HepG2 (cell line): ENCODE measurements around the gene SLC38A2. TPM values are rescaled to one million over a fixed set of nuclear protein-coding genes. Genes with fewer than 3 reads are reported as not detected.

Experiments
- ATAC-seq: fragments of 200-7000 bp; cut with Tn5 transposase; 3 replicates; pipeline ENCODE4 v1.9.1; 2020; ENCODE audit warnings: mild to moderate bottlenecking, moderate library complexity
- BruUV-seq: library from RNA; stranded (reverse); fragments of 400-500 nt; replicated peaks from 2 replicates; lab custom pipeline; 2021; lab: Mats Ljungman, UMichigan
- CTCF ChIA-PET: fragments of 300-600 bp; formaldehyde crosslinking; extraction: SDS; loops from one replicate; lab custom pipeline; 2021; ENCODE audit warnings: low total read pairs, inconsistent platforms, low intra/inter-chr PET ratio; lab: Yijun Ruan, JAX
- POLR2A ChIA-PET: fragments of 350-600 bp; sonication (Branson Sonifier 250); formaldehyde crosslinking; loops from one replicate; lab custom pipeline; 2020; ENCODE audit warnings: antibody characterized with exemption, inconsistent platforms; lab: Yijun Ruan, JAX
- DNase-seq: peaks from one replicate; pipeline ENCODE4 v3.0.0-alpha.2; 2015; ENCODE audit warnings: low spot score
- FAIRE-seq: peaks from 3 replicates; lab custom pipeline; 2011; peaks lifted over from hg19 to GRCh38; lab: Jason Lieb, UNC
- H2AFZ ChIP-seq: one replicate; pipeline ENCODE4 v1.6.1; 2011; ENCODE audit warnings: low read length, inconsistent platforms
- H3K27ac ChIP-seq: fragments of 300-600 bp; 3 replicates; pipeline ENCODE4 v1.8.0; 2011; ENCODE audit warnings: mixed run types, mild to moderate bottlenecking, mixed read lengths, low read length, inconsistent platforms; ENCODE audit not compliant: insufficient read depth; ENCODE audit errors: extremely low read length
- H3K27me3 ChIP-seq, 2 experiments: fragments of 200-600 bp in 1 of 2; 2 replicates in 1 of 2; 3 replicates in 1 of 2; pipeline versions ENCODE4 v1.6.0 to v1.8.0; 2011; ENCODE audit warnings: low read length in 2 of 2, mild to moderate bottlenecking in 2 of 2, moderate library complexity in 2 of 2, inconsistent platforms in 1 of 2; ENCODE audit not compliant: insufficient read depth in 2 of 2, control insufficient read depth in 1 of 2
- H3K36me3 ChIP-seq, 2 experiments: fragments of 200-600 bp in 1 of 2; replicated peaks in 1 of 2; 2 replicates in 1 of 2; 3 replicates in 1 of 2; pipeline versions ENCODE4 v1.5.1 to v1.8.0; 2011; ENCODE audit warnings: low read length in 2 of 2, inconsistent platforms in 1 of 2; ENCODE audit not compliant: insufficient read depth in 2 of 2, control insufficient read depth in 1 of 2
- H3K4me1 ChIP-seq: 2 replicates; pipeline ENCODE4 v1.5.1; 2012; ENCODE audit warnings: low read length, inconsistent platforms; ENCODE audit not compliant: insufficient read depth
- H3K4me2 ChIP-seq: 2 replicates; pipeline ENCODE4 v1.6.0; 2011; ENCODE audit warnings: low read depth, low read length, inconsistent platforms
- H3K4me3 ChIP-seq, 3 experiments: fragments of 200-600 bp in 1 of 3; sonication (generic), shearing (Covaris generic) in 1 of 3; replicated peaks in 1 of 3; 2 replicates each; pipeline ENCODE4 v1.5.1; 2011 to 2016; ENCODE audit warnings: low read length in 3 of 3, inconsistent platforms in 2 of 3, low read depth in 2 of 3, mild to moderate bottlenecking in 2 of 3, control low read depth in 1 of 3, mixed read lengths in 1 of 3; ENCODE audit not compliant: insufficient read depth in 1 of 3
- H3K79me2 ChIP-seq: one replicate; pipeline ENCODE4 v1.6.1; 2011; ENCODE audit warnings: low read length, inconsistent platforms; ENCODE audit not compliant: insufficient read depth
- H3K9ac ChIP-seq: 2 replicates; pipeline ENCODE4 v1.6.0; 2011; ENCODE audit warnings: mild to moderate bottlenecking, low read depth, low read length, inconsistent platforms; ENCODE audit not compliant: insufficient read depth
- H3K9me3 ChIP-seq: 2 replicates; pipeline ENCODE4 v1.5.1; 2012; ENCODE audit warnings: mild to moderate bottlenecking, low read length
- H4K20me1 ChIP-seq: 2 replicates; pipeline ENCODE4 v1.6.0; 2011; ENCODE audit warnings: inconsistent platforms, mild to moderate bottlenecking, low read length, moderate library complexity; ENCODE audit not compliant: insufficient read depth
- AKAP8 ChIP-seq: sonication (generic); formaldehyde crosslinking; IDR thresholded peaks from 2 replicates; pipeline ENCODE4 v1.5.1; 2020; ENCODE audit warnings: mild to moderate bottlenecking, missing genetic modification reagents
- HDAC6 ChIP-seq: fragments of 200-600 bp; sonication (generic); IDR thresholded peaks from 2 replicates; pipeline ENCODE4 v1.7.0; 2017; ENCODE audit warnings: mild to moderate bottlenecking, antibody characterized with exemption, low read length, low read depth
- HNRNPK ChIP-seq: fragments of 200-400 bp; formaldehyde crosslinking; IDR thresholded peaks from 2 replicates; pipeline ENCODE4 v1.6.1; 2018; ENCODE audit warnings: low read length, low read depth, moderate library complexity, mild to moderate bottlenecking; ENCODE audit not compliant: poor library complexity, severe bottlenecking
- MTA3 ChIP-seq: sonication (generic); formaldehyde crosslinking; IDR thresholded peaks from 2 replicates; pipeline ENCODE4 v1.4.0; 2020; ENCODE audit warnings: missing genetic modification reagents
- MTERF4 ChIP-seq: sonication (generic); formaldehyde crosslinking; IDR thresholded peaks from 2 replicates; pipeline ENCODE4 v1.8.0; 2023; ENCODE audit warnings: mild to moderate bottlenecking, missing genetic modification reagents
- MTF2 ChIP-seq: sonication (generic); formaldehyde crosslinking; IDR thresholded peaks from 2 replicates; pipeline ENCODE4 v1.5.0; 2020; ENCODE audit warnings: missing genetic modification reagents, borderline replicate concordance
- PAF1 ChIP-seq: IDR thresholded peaks from 2 replicates; pipeline ENCODE4 v1.6.1; 2016; ENCODE audit warnings: missing genetic modification reagents, missing compliant biosample characterization
- RCOR2 ChIP-seq: IDR thresholded peaks from 2 replicates; pipeline ENCODE4 v1.6.1; 2016; ENCODE audit warnings: missing biosample characterization, missing genetic modification reagents
- SRSF1 ChIP-seq: fragments of 200-400 bp; formaldehyde crosslinking; optimal IDR thresholded peaks from 2 replicates; pipeline ENCODE3; 2017; ENCODE audit warnings: mild to moderate bottlenecking, low read depth, low read length, moderate library complexity
- SSRP1 ChIP-seq: IDR thresholded peaks from 2 replicates; pipeline ENCODE4 v1.6.1; 2016; ENCODE audit warnings: control low read depth
- TARDBP ChIP-seq: sonication (generic); formaldehyde crosslinking; IDR thresholded peaks from 2 replicates; pipeline ENCODE4 v1.8.0; 2022; ENCODE audit warnings: mild to moderate bottlenecking, missing genetic modification reagents
- ZBTB33 ChIP-seq: sonication (generic); formaldehyde crosslinking; IDR thresholded peaks from 2 replicates; pipeline ENCODE4 v1.4.0; 2020; ENCODE audit warnings: missing genetic modification reagents
- ZNF124 ChIP-seq: sonication (generic); formaldehyde crosslinking; IDR thresholded peaks from 2 replicates; pipeline ENCODE4 v1.4.0; 2020; ENCODE audit warnings: missing genetic modification reagents
- ZNF512B ChIP-seq: sonication (generic); formaldehyde crosslinking; IDR thresholded peaks from 2 replicates; pipeline ENCODE4 v1.5.1; 2020; ENCODE audit warnings: missing genetic modification reagents, mild to moderate bottlenecking, borderline replicate concordance
- ZNF546 ChIP-seq: sonication (generic); formaldehyde crosslinking; conservative IDR thresholded peaks from 2 replicates; pipeline ENCODE4 v1.8.1; 2023; ENCODE audit warnings: mild to moderate bottlenecking, missing genetic modification reagents
- ZNF7 ChIP-seq: IDR thresholded peaks from 2 replicates; pipeline ENCODE4 v1.6.1; 2016; ENCODE audit warnings: missing biosample characterization, missing genetic modification reagents
- WGBS: methylation state at CpG from one replicate; pipeline ENCODE4 v1.1.6; 2017; ENCODE audit warnings: low lambda C conversion rate; 5-methylcytosine and 5-hydroxymethylcytosine counted together
- in situ Hi-C: cut with HindIII; loops from 2 replicates; pipeline ENCODE4 v1.10.0; 2017; ENCODE audit warnings: low pct_unique_long_range_greater_than_20kb; ENCODE audit not compliant: extremely low pct_ligation_motif_present
- intact Hi-C: fragments of 100-400 bp; cut with micrococcal nuclease; formaldehyde crosslinking; loops from one replicate; pipeline ENCODE4 v1.10.0; 2022; ENCODE audit not compliant: unreplicated experiment
- polyA plus RNA-seq, 8 experiments: library from polyadenylated mRNA; depleted of rRNA in 3 of 8; stranded (reverse) in 7 of 8; unstranded in 1 of 8; fragments of >200 nt; fragmentation: Illumina TruSeq in 4 of 8; extraction: Trizol in 4 of 8; gene quantifications; 2 replicates each; pipeline versions ENCODE4 v1.2.1 to v1.2.3, GENCODE V29; 2011 to 2016; ENCODE audit warnings: low read depth in 4 of 8, missing spikeins in 1 of 8, mixed read lengths in 1 of 8; ENCODE audit not compliant: insufficient read depth in 1 of 8
- total RNA-seq, 5 experiments: library from RNA; depleted of rRNA; stranded (reverse); fragments of >200 nt; fragmentation: Illumina TruSeq; extraction: Trizol; gene quantifications; 2 replicates each; pipeline ENCODE4 v1.2.3, GENCODE V29; 2016; ENCODE audit warnings: low read depth in 1 of 5
- TF ChIP-seq, protein P1 (sequence below): sonication (generic); formaldehyde crosslinking; conservative IDR thresholded peaks from 2 replicates; pipeline ENCODE4 v1.5.0; 2020; ENCODE audit warnings: missing genetic modification reagents

SLC38A2 gene
- total and polyA plus RNA-seq, 2 of the 13 experiments (the other 11 are each of a cell fraction or from before 2014, with no cell fraction given) = 368 to 880 TPM

- H2AFZ ChIP-seq = no peak overlapping the region
- no peak overlapping the region for H3K4me3 ChIP-seq
- peaks cover 23% of the 10 kb centered on the region for H3K79me2 ChIP-seq
- CTCF ChIA-PET = no interaction called here
- FAIRE-seq (no peak), DNase-seq (no peak), ATAC-seq (no peak)
- H4K20me1 ChIP-seq = no peaks in the 10 kb centered on the region
- no peak overlapping the region for H3K4me2 ChIP-seq
- in situ Hi-C loops = no loop called here
- no peaks in the 10 kb centered on the region; a peak in 1 of 5 replicates for H3K36me3 ChIP-seq
- H3K27ac ChIP-seq = no peak overlapping the region
- H3K4me1 ChIP-seq = peaks cover 70% of the 10 kb centered on the region
- no TSS peak for BruUV-seq
- H3K27me3 ChIP-seq = peaks cover 0 to 3% of the 10 kb centered on the region in 2 experiments; a peak in 2 of 5 replicates
- H3K9me3 ChIP-seq = no peaks in the 10 kb centered on the region
- no peak overlapping the region for H3K9ac ChIP-seq
- WGBS = 93% methylated on average over 3 of the region's 3 CpGs
- POLR2A ChIA-PET = interaction anchor here (1.5 to 2.1 kb wide), 3 partner anchors 9 to 146 kb away, joined by 3 to 7 read pairs (median 4); no protein-coding TSS in a partner anchor
- intact Hi-C loops = no loop called here
- no peak for TF ChIP-seq SSRP1 (CRISPR knock-in tag)
- TF ChIP-seq MTERF4 = no peak
- no peak for TF ChIP-seq AKAP8
- TF ChIP-seq ZNF7 (CRISPR knock-in tag) = no peak
- no peak for TF ChIP-seq ZNF512B
- no peak for TF ChIP-seq HDAC6
- no peak for TF ChIP-seq MTF2 (CRISPR knock-in tag)
- TF ChIP-seq ZNF124 (CRISPR knock-in tag) = no peak
- TF ChIP-seq MTA3 (CRISPR knock-in tag) = no peak
- TF ChIP-seq, protein P1, sequence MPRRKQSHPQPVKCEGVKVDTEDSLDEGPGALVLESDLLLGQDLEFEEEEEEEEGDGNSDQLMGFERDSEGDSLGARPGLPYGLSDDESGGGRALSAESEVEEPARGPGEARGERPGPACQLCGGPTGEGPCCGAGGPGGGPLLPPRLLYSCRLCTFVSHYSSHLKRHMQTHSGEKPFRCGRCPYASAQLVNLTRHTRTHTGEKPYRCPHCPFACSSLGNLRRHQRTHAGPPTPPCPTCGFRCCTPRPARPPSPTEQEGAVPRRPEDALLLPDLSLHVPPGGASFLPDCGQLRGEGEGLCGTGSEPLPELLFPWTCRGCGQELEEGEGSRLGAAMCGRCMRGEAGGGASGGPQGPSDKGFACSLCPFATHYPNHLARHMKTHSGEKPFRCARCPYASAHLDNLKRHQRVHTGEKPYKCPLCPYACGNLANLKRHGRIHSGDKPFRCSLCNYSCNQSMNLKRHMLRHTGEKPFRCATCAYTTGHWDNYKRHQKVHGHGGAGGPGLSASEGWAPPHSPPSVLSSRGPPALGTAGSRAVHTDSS (CRISPR knock-in tag) = no peak
- no peak for TF ChIP-seq SRSF1
- TF ChIP-seq ZBTB33 (CRISPR knock-in tag) = no peak
- no peak for TF ChIP-seq HNRNPK
- TF ChIP-seq ZNF546 (CRISPR knock-in tag) = no peak
- TF ChIP-seq RCOR2 (CRISPR knock-in tag) = no peak
- no peak for TF ChIP-seq TARDBP (CRISPR knock-in tag)
- TF ChIP-seq PAF1 (CRISPR knock-in tag) = no peak
Measured at GRCh38 chr12:46377678-46378077, 5.1 kb upstream of the SLC38A2 start.
